HEK293T (cell line): ENCODE results near the gene TMPRSS3.
"Not testable (repeated sequence)": the region's sequence is repeated elsewhere in the genome, so short reads cannot be mapped to it uniquely, and the experiment has no call there.

Source experiments
- CTCF ChIA-PET: fragments of 350-600 bp; formaldehyde crosslinking; extraction: SDS; loops from one replicate; lab custom pipeline; 2021; ENCODE audit warnings: antibody characterized with exemption, inconsistent platforms; lab: Yijun Ruan, JAX
- POLR2A ChIA-PET: fragments of 350-600 bp; formaldehyde crosslinking; extraction: SDS; loops from one replicate; lab custom pipeline; 2020; ENCODE audit warnings: antibody characterized with exemption, inconsistent platforms; lab: Yijun Ruan, JAX
- DNase-seq: peaks from one replicate; pipeline ENCODE4 v3.0.0; 2012; ENCODE audit warnings: mixed read lengths; ENCODE audit errors: extremely low spot score
- ARNT ChIP-seq: fragments of 450-650 bp; IDR thresholded peaks from 2 replicates; pipeline ENCODE4 v1.6.1; 2017; ENCODE audit warnings: mild to moderate bottlenecking
- BHLHE40 ChIP-seq: fragments of 450-650 bp; IDR thresholded peaks from 2 replicates; pipeline ENCODE4 v1.6.1; 2016; ENCODE audit warnings: mild to moderate bottlenecking, moderate library complexity, borderline replicate concordance
- CTBP1 ChIP-seq: fragments of 450-650 bp; IDR thresholded peaks from 2 replicates; pipeline ENCODE4 v1.6.1; 2016; ENCODE audit warnings: borderline replicate concordance
- ELF4 ChIP-seq: fragments of 450-650 bp; IDR thresholded peaks from 2 replicates; pipeline ENCODE4 v1.6.1; 2017; ENCODE audit warnings: antibody characterized with exemption
- FOXA1 ChIP-seq: fragments of 450-650 bp; IDR thresholded peaks from 2 replicates; pipeline ENCODE4 v1.6.1; 2016; ENCODE audit warnings: mild to moderate bottlenecking
- FOXK2 ChIP-seq: fragments of 450-650 bp; IDR thresholded peaks from 2 replicates; pipeline ENCODE4 v1.6.1; 2016; ENCODE audit warnings: mild to moderate bottlenecking
- FOXM1 ChIP-seq: fragments of 450-650 bp; IDR thresholded peaks from 2 replicates; pipeline ENCODE4 v1.6.1; 2017; ENCODE audit warnings: mild to moderate bottlenecking, borderline replicate concordance
- HDGF ChIP-seq: fragments of 450-650 bp; IDR thresholded peaks from 2 replicates; pipeline ENCODE4 v1.6.1; 2017; ENCODE audit warnings: antibody characterized with exemption, borderline replicate concordance
- L3MBTL2 ChIP-seq: fragments of 450-650 bp; conservative IDR thresholded peaks from 2 replicates; pipeline ENCODE4 v1.6.1; 2016; ENCODE audit warnings: mild to moderate bottlenecking
- LEF1 ChIP-seq: fragments of 450-650 bp; IDR thresholded peaks from 2 replicates; pipeline ENCODE4 v1.6.1; 2017; ENCODE audit warnings: mild to moderate bottlenecking, borderline replicate concordance
- NFRKB ChIP-seq: fragments of 450-650 bp; IDR thresholded peaks from 2 replicates; pipeline ENCODE4 v1.6.1; 2016; ENCODE audit warnings: mild to moderate bottlenecking, moderate library complexity
- SP1 ChIP-seq: fragments of 450-650 bp; IDR thresholded peaks from 2 replicates; pipeline ENCODE4 v1.6.1; 2017
- SUZ12 ChIP-seq: fragments of 450-650 bp; IDR thresholded peaks from 2 replicates; pipeline ENCODE4 v1.6.1; 2016; ENCODE audit warnings: mild to moderate bottlenecking
- TARDBP ChIP-seq: fragments of 450-650 bp; IDR thresholded peaks from 2 replicates; pipeline ENCODE4 v1.6.1; 2016
- ZNF384 ChIP-seq: fragments of 450-650 bp; IDR thresholded peaks from 2 replicates; pipeline ENCODE4 v1.6.1; 2016
- TF ChIP-seq, protein P1 (sequence below): fragments of 450-650 bp; IDR thresholded peaks from 2 replicates; pipeline ENCODE4 v1.6.1; 2016

The TMPRSS3 gene

GRCh38 chr21:42413500-42413899 lies 17.6 kb upstream of the TMPRSS3 start:
- CTCF ChIA-PET: no interaction called here
- DNase-seq: no peak

GRCh38 chr21:42413093-42413492 lies 17.2 kb upstream of the TMPRSS3 start:
- CTCF ChIA-PET: no interaction called here
- POLR2A ChIA-PET: no interaction called here
- no peak for DNase-seq
- TF ChIP-seq NFRKB (no peak), HDGF (no peak), BHLHE40 (no peak), L3MBTL2 (no peak), TARDBP (no peak), FOXM1 (no peak), LEF1 (no peak), FOXA1 (no peak), FOXK2 (no peak), ARNT (no peak), SUZ12 (no peak)

More at GRCh38 chr21:42413500-42413899, 17.6 kb upstream of the TMPRSS3 start:
- TF ChIP-seq, protein P1, sequence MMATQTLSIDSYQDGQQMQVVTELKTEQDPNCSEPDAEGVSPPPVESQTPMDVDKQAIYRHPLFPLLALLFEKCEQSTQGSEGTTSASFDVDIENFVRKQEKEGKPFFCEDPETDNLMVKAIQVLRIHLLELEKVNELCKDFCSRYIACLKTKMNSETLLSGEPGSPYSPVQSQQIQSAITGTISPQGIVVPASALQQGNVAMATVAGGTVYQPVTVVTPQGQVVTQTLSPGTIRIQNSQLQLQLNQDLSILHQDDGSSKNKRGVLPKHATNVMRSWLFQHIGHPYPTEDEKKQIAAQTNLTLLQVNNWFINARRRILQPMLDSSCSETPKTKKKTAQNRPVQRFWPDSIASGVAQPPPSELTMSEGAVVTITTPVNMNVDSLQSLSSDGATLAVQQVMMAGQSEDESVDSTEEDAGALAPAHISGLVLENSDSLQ: no peak
- no peak for TF ChIP-seq L3MBTL2
- TF ChIP-seq TARDBP: no peak
- TF ChIP-seq FOXA1: no peak
- TF ChIP-seq ZNF384: no peak
- no peak for TF ChIP-seq NFRKB
- TF ChIP-seq SUZ12: no peak
- no peak for TF ChIP-seq FOXK2
- TF ChIP-seq LEF1: no peak
- no peak for TF ChIP-seq FOXM1
- no peak for TF ChIP-seq ELF4
- no peak for TF ChIP-seq BHLHE40
- no peak for TF ChIP-seq CTBP1
- POLR2A ChIA-PET: no interaction called here

GRCh38 chr21:42412636-42412933 lies 16.7 kb upstream of the TMPRSS3 start:
- TF ChIP-seq ARNT: no peak
- ChIA-PET POLR2A (no interaction called here), CTCF (no interaction called here)
- DNase-seq: no peak

DNA sequence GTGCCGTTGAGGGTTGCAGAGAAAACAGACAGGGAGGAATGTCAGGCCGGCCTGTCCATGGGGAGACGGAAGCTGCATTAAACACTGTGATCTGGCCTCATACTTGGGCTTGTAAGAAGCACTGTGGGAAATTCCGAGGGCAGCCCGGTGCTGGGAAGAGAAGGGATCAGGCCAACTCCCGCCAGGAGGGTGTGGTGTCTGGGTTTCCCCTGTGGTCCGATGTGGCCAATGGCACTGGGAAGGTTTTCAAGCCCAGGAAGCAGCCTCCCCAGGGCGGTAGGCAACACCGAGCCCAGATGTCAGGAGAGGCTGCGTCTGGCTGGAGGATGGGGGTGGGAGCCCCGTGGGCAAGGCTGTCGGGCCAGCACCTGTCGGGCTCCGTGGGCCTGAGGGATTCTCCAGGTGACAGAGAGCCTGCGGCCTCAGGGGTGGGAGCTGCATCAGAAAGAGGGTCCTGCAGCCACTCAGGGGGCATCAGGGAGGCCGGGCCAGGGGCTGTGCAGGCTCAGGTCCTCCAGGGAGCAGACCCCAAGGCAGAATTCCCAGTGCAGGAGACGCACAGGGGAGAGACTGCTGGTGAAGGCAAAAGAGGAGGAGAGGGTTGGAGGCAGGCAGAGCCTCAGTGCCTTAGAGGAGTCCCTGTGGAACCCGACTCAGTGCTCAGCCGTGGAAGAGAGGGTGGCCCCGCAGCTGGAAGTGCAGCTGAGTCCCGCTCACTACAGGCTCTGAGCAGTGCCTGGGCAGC lies 16.2 kb upstream of the TMPRSS3 start:
- ChIA-PET POLR2A (no interaction called here), CTCF (no interaction called here)
- TF ChIP-seq FOXK2 (no peak), L3MBTL2 (no peak), LEF1 (no peak), SUZ12 (no peak), CTBP1 (no peak), FOXM1 (no peak), TARDBP (no peak), BHLHE40 (no peak), SP1 (no peak), ZNF384 (no peak), HDGF (no peak)
- TF ChIP-seq, protein P1: no peak
- DNase-seq: no peak

GRCh38 chr21:42411197-42411869 lies 15.5 kb upstream of the TMPRSS3 start:
- POLR2A ChIA-PET: no interaction called here
- TF ChIP-seq, protein P1: no peak
- 0 out of 2 replicates have a peak, but pooled peaks have one; percentile 42 for TF ChIP-seq TARDBP
- DNase-seq: peak; percentile 55
- CTCF ChIA-PET: no interaction called here

GRCh38 chr21:42409366-42409765 lies 13.5 kb upstream of the TMPRSS3 start:
- TF ChIP-seq FOXA1 (no peak), LEF1 (no peak), ZNF384 (no peak), ARNT (no peak), TARDBP (no peak), L3MBTL2 (no peak), HDGF (no peak), FOXK2 (no peak)
- TF ChIP-seq, protein P1: no peak
- ChIA-PET CTCF (no interaction called here), POLR2A (no interaction called here)
- DNase-seq: no peak

GRCh38 chr21:42408718-42409117 lies 12.9 kb upstream of the TMPRSS3 start:
- POLR2A ChIA-PET, DNase-seq, CTCF ChIA-PET: not testable (repeated sequence)
